Neural cell (in vitro differentiated cells): Measurements from ENCODE around the gene MDFIC2. TPM values are rescaled to one million over a fixed set of nuclear protein-coding genes. Genes with fewer than 3 reads are reported as not detected.

Source experiments
- H2AFZ ChIP-seq: fragments of 200-600, 300-800 bp; sonication (generic), shearing (Covaris generic); 2 replicates; pipeline ENCODE4 v1.6.0; 2014; ENCODE audit warnings: low read depth, mild to moderate bottlenecking, antibody characterized with exemption, low read length, moderate library complexity
- H3F3A ChIP-seq: fragments of 200-600 bp; shearing (Covaris generic); 2 replicates; pipeline ENCODE4 v1.6.1; 2016; ENCODE audit warnings: mild to moderate bottlenecking, moderate library complexity, mixed read lengths, antibody characterized with exemption, low read length; ENCODE audit not compliant: insufficient read depth, poor library complexity, severe bottlenecking
- H3K27ac ChIP-seq: fragments of 200-600, 300-800 bp; sonication (generic), shearing (Covaris generic); 2 replicates; pipeline ENCODE4 v1.5.1; 2014; ENCODE audit warnings: mild to moderate bottlenecking, low read length, moderate library complexity
- H3K27me3 ChIP-seq: fragments of 300-800, 200-600 bp; sonication (generic), shearing (Covaris generic); 2 replicates; pipeline ENCODE4 v1.6.0; 2014; ENCODE audit warnings: mild to moderate bottlenecking, low read depth, low read length, moderate library complexity; ENCODE audit not compliant: insufficient read depth
- H3K36me3 ChIP-seq: fragments of 300-800, 200-600 bp; sonication (generic), shearing (Covaris generic); 2 replicates; pipeline ENCODE4 v1.5.1; 2014; ENCODE audit warnings: mild to moderate bottlenecking, antibody characterized with exemption, low read length, moderate library complexity; ENCODE audit not compliant: insufficient read depth
- H3K4me2 ChIP-seq: fragments of 300-800, 200-600 bp; sonication (generic), shearing (Covaris generic); 2 replicates; pipeline ENCODE4 v1.6.0; 2014; ENCODE audit warnings: mild to moderate bottlenecking, low read length
- H3K4me3 ChIP-seq: fragments of 300-800, 200-600 bp; sonication (generic), shearing (Covaris generic); 2 replicates; pipeline ENCODE4 v1.5.1; 2014; ENCODE audit warnings: mild to moderate bottlenecking, low read length, moderate library complexity
- H3K79me2 ChIP-seq: fragments of 200-600 bp; shearing (Covaris generic); replicated peaks from 2 replicates; pipeline ENCODE4 v1.6.0; 2014; ENCODE audit warnings: mild to moderate bottlenecking, low read length, moderate library complexity; ENCODE audit not compliant: insufficient read depth
- H3K9ac ChIP-seq: fragments of 300-800, 200-600 bp; sonication (generic), shearing (Covaris generic); 2 replicates; pipeline ENCODE4 v1.6.1; 2016; ENCODE audit warnings: mild to moderate bottlenecking, low read length, mixed read lengths
- H3K9me2 ChIP-seq: fragments of 200-600 bp; shearing (Covaris generic); 2 replicates; pipeline ENCODE4 v1.6.1; 2016; ENCODE audit warnings: mild to moderate bottlenecking, low read length, mixed read lengths; ENCODE audit not compliant: insufficient read depth
- H3K9me3 ChIP-seq: fragments of 200-600, 300-800 bp; sonication (generic), shearing (Covaris generic); 2 replicates; pipeline ENCODE4 v1.6.1; 2016; ENCODE audit warnings: mild to moderate bottlenecking, mixed run types, low read length, moderate library complexity, mixed read lengths
- H4K20me1 ChIP-seq: fragments of 200-600 bp; shearing (Covaris generic); 2 replicates; pipeline ENCODE4 v1.6.1; 2016; ENCODE audit warnings: mild to moderate bottlenecking, mixed run types; ENCODE audit not compliant: insufficient read depth
- EP300 ChIP-seq: fragments of 450-650 bp; conservative IDR thresholded peaks from 2 replicates; pipeline ENCODE4 v1.6.1; 2014; ENCODE audit warnings: antibody characterized with exemption, mild to moderate bottlenecking, moderate library complexity; ENCODE audit not compliant: poor library complexity, severe bottlenecking
- EZH2 ChIP-seq: fragments of 200-600, 300-800 bp; shearing (Covaris generic), sonication (generic); IDR thresholded peaks from 2 replicates; pipeline ENCODE4 v1.6.1; 2014; ENCODE audit warnings: antibody characterized with exemption, low read length, borderline replicate concordance, mild to moderate bottlenecking; ENCODE audit not compliant: insufficient read depth, poor library complexity, severe bottlenecking
- MXI1 ChIP-seq: fragments of 450-650 bp; conservative IDR thresholded peaks from 2 replicates; pipeline ENCODE4 v1.6.1; 2014; ENCODE audit warnings: antibody characterized with exemption, mild to moderate bottlenecking; ENCODE audit not compliant: poor library complexity, severe bottlenecking
- POLR2AphosphoS5 ChIP-seq: IDR thresholded peaks from 2 replicates; pipeline ENCODE4 v1.6.1; 2012
- RAD21 ChIP-seq: fragments of 450-650 bp; conservative IDR thresholded peaks from 2 replicates; pipeline ENCODE4 v1.6.1; 2014; ENCODE audit warnings: antibody characterized with exemption, mild to moderate bottlenecking, moderate library complexity
- REST ChIP-seq: IDR thresholded peaks from 2 replicates; pipeline ENCODE4 v1.6.1; 2012; ENCODE audit warnings: borderline replicate concordance
- SMC3 ChIP-seq: fragments of 450-650 bp; conservative IDR thresholded peaks from 2 replicates; pipeline ENCODE4 v1.6.1; 2014; ENCODE audit warnings: antibody characterized with exemption, mild to moderate bottlenecking, moderate library complexity; ENCODE audit not compliant: poor library complexity
- TAF1 ChIP-seq: IDR thresholded peaks from 2 replicates; pipeline ENCODE4 v1.6.1; 2012; ENCODE audit warnings: low read depth
- polyA plus RNA-seq: library from polyadenylated mRNA; depleted of rRNA; stranded (reverse); fragments of >200 nt; gene quantifications from 2 replicates; pipeline ENCODE4 v1.2.3, GENCODE V29; 2014
- TF ChIP-seq, protein P1 (sequence below): fragments of 450-650 bp; IDR thresholded peaks from 2 replicates; pipeline ENCODE4 v1.5.1; 2014; ENCODE audit warnings: antibody characterized with exemption, mild to moderate bottlenecking, moderate library complexity; ENCODE audit not compliant: poor library complexity, severe bottlenecking

MDFIC2 gene
- polyA plus RNA-seq, 1 donor from 2014 or later = not detected

DNA sequence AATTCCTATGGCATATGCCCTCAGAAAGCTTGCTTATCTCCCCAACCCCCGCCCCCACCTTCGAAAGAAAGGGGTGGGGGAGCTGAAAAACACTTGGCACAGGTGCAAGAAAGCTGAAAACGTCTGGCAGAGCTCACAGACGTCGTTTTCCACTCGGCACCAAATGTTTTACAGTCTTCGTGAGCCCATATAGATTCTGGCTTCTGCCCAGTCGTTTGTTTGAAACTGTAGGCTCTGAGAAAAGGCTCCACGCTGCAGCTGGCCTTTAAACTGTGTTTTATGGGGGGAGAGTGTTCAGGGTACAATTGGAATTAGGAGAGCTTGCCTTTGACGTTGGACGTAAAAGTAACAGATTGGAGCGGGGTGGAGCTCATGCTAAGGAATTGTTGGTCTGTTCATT is 130.3 kb downstream of the MDFIC2 start:
- Histone ChIP-seq H3K4me2 (no peak overlapping the region), H3K27ac (no peak overlapping the region), H3K4me3 (no peak overlapping the region), H3K79me2 (no peaks in the 10 kb centered on the region), H3K36me3 (no peaks in the 10 kb centered on the region), H3K9ac (no peak overlapping the region), H3K9me3 (no peaks in the 10 kb centered on the region), H3K27me3 (no peaks in the 10 kb centered on the region), H2AFZ (no peak overlapping the region), H4K20me1 (no peaks in the 10 kb centered on the region), H3F3A (no peaks in the 10 kb centered on the region), H3K9me2 (no peaks in the 10 kb centered on the region)
- no peak for TF ChIP-seq SMC3
- TF ChIP-seq, protein P1, sequence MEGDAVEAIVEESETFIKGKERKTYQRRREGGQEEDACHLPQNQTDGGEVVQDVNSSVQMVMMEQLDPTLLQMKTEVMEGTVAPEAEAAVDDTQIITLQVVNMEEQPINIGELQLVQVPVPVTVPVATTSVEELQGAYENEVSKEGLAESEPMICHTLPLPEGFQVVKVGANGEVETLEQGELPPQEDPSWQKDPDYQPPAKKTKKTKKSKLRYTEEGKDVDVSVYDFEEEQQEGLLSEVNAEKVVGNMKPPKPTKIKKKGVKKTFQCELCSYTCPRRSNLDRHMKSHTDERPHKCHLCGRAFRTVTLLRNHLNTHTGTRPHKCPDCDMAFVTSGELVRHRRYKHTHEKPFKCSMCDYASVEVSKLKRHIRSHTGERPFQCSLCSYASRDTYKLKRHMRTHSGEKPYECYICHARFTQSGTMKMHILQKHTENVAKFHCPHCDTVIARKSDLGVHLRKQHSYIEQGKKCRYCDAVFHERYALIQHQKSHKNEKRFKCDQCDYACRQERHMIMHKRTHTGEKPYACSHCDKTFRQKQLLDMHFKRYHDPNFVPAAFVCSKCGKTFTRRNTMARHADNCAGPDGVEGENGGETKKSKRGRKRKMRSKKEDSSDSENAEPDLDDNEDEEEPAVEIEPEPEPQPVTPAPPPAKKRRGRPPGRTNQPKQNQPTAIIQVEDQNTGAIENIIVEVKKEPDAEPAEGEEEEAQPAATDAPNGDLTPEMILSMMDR = no peak
- TF ChIP-seq MXI1 = no peak
- no peak for TF ChIP-seq EP300
- TF ChIP-seq REST = no peak
- no peak for TF ChIP-seq EZH2
- TF ChIP-seq RAD21 = no peak
- no peak for TF ChIP-seq POLR2AphosphoS5
- TF ChIP-seq TAF1 = no peak

GRCh38 chr3:70180664-70181063 is 131.8 kb downstream of the MDFIC2 start:
- no peaks in the 10 kb centered on the region for H3K79me2 ChIP-seq
- no peaks in the 10 kb centered on the region for H3K9me2 ChIP-seq
- H3K4me2 ChIP-seq = no peak overlapping the region
- H3K27ac ChIP-seq = no peak overlapping the region
- H3K27me3 ChIP-seq = no peaks in the 10 kb centered on the region
- H2AFZ ChIP-seq = no peak overlapping the region
- no peaks in the 10 kb centered on the region for H4K20me1 ChIP-seq
- no peak overlapping the region for H3K4me3 ChIP-seq
- H3K9me3 ChIP-seq = no peaks in the 10 kb centered on the region
- H3F3A ChIP-seq = no peaks in the 10 kb centered on the region
- no peaks in the 10 kb centered on the region for H3K36me3 ChIP-seq
- H3K9ac ChIP-seq = no peak overlapping the region
- TF ChIP-seq RAD21 (no peak), POLR2AphosphoS5 (no peak), TAF1 (no peak), MXI1 (no peak), EP300 (no peak), REST (no peak), EZH2 (no peak), SMC3 (no peak)
- TF ChIP-seq, protein P1 = no peak
